Measurements from ENCODE around the gene HCAR3.
"Not testable (repeated sequence)": the region's sequence is repeated elsewhere in the genome, so short reads cannot be mapped to it uniquely, and the experiment has no call there.

DNA sequence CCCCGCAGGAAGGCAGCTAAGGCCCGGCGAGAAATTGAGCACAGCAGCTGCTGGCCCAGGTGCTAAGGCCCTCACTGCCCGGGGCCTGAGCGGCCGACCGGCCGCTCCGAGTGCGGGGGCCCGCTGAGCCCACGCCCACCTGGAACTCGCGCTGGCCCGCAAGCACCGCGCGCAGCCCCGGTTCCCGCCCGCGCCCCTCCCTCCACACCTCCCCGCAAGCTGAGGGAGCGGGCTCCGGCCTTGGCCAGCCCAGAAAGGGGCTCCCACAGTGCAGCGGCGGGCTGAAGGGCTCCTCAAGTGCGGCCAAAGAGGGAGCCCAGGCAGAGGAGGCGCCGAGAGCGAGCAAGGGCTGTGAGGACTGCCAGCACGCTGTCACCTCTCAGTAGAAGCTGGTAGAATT lies 39.8 kb downstream of the HCAR3 start:
- TF ChIP-seq POLR2AphosphoS5 (IDR thresholded peaks at IDR 0.05); REST (IDR thresholded peaks at IDR 0.05; ENCODE audit: borderline replicate concordance); CTCF (IDR thresholded peaks at IDR 0.05; ENCODE audit: poor library complexity, severe bottlenecking); MXI1 (conservative IDR thresholded peaks at IDR 0.05; ENCODE audit: poor library complexity, severe bottlenecking); EZH2 (IDR thresholded peaks at IDR 0.05; ENCODE audit: borderline replicate concordance, insufficient read depth, low read length, poor library complexity, severe bottlenecking); EP300 (conservative IDR thresholded peaks at IDR 0.05; ENCODE audit: poor library complexity, severe bottlenecking); TAF1 (IDR thresholded peaks at IDR 0.05; ENCODE audit: low read depth): not testable (repeated sequence)
